Transverse colon (tissue), 4 donors: Measurements from ENCODE around the gene LMOD3. TPM values are rescaled to one million over a fixed set of nuclear protein-coding genes. Genes with fewer than 3 reads are reported as not detected.
A peak's percentile ranks its signal among the peaks of the same experiment; 100 is the strongest.

Experiments used
- DNase-seq: peaks from one replicate; pipeline ENCODE4 v3.0.0-alpha.2; 2019
- H3K27ac ChIP-seq, 4 donors: fragments of 200-600 bp; sonication (generic); 2 replicates each; pipeline ENCODE4 v1.5.1; 2016 to 2018; ENCODE audit warnings: inconsistent platforms in 4 of 4
- H3K27me3 ChIP-seq: fragments of 200-600 bp; sonication (generic); 2 replicates; pipeline ENCODE4 v1.5.1; 2017; ENCODE audit warnings: inconsistent platforms
- H3K36me3 ChIP-seq, 4 donors: fragments of 200-600 bp; sonication (generic); 2 replicates each; pipeline ENCODE4 v1.5.1; 2017 to 2019; ENCODE audit warnings: inconsistent platforms in 4 of 4
- H3K4me1 ChIP-seq, 4 donors: fragments of 200-600 bp; sonication (generic); 2 replicates each; pipeline ENCODE4 v1.5.1; 2017 to 2020; ENCODE audit warnings: inconsistent platforms in 4 of 4
- H3K4me3 ChIP-seq, 4 donors: fragments of 200-600 bp; sonication (generic); 1 replicate in 1 of 4; 2 replicates in 3 of 4; pipeline versions ENCODE4 v1.5.1 to v1.6.1; 2017 to 2019; ENCODE audit warnings: inconsistent platforms in 4 of 4
- H3K9me3 ChIP-seq, 2 donors: fragments of 200-600 bp; sonication (generic); 2 replicates each; pipeline ENCODE4 v1.5.1; 2017 to 2019; ENCODE audit warnings: inconsistent platforms in 2 of 2
- EP300 ChIP-seq: sonication (generic); formaldehyde crosslinking; IDR thresholded peaks from one replicate; pipeline ENCODE4 v1.6.1; 2017; ENCODE audit warnings: antibody characterized with exemption, low read depth
- POLR2A ChIP-seq: fragments of 450-650 bp; IDR thresholded peaks from one replicate; pipeline ENCODE4 v1.6.1; 2016; ENCODE audit warnings: antibody characterized with exemption, mild to moderate bottlenecking, moderate library complexity
- POLR2AphosphoS5 ChIP-seq, 3 donors: sonication (generic); formaldehyde crosslinking; IDR thresholded peaks; one replicate each; pipeline ENCODE4 v1.6.1; 2016; ENCODE audit warnings: antibody characterized with exemption in 3 of 3
- WGBS, 2 donors: methylation state at CpG; one replicate each; pipeline ENCODE4 v1.1.5; 2018; ENCODE audit warnings: low coverage in 1 of 2; 5-methylcytosine and 5-hydroxymethylcytosine counted together
- in situ Hi-C, 4 donors: fragments of 200-750 bp; cut with MboI; loops; one replicate each; pipeline versions ENCODE4 v1.15.0 to v1.15.1; 2017; ENCODE audit warnings: low sequenced_read_pairs in 3 of 4, low pct_ligation_motif_present in 1 of 4, low pct_unique_long_range_greater_than_20kb in 1 of 4
- intact Hi-C: fragments of 100-400 bp; cut with DNase I; formaldehyde crosslinking; loops from one replicate; pipeline ENCODE4 v1.15.1; 2023; ENCODE audit warnings: low total_unique reads
- total RNA-seq, 4 donors: library from RNA; depleted of rRNA; stranded (reverse); fragments of >200 nt; gene quantifications; one replicate each; pipeline ENCODE4 v1.1.0, GENCODE V29; 2016
- TF ChIP-seq, protein P1 (sequence below), 5 experiments: fragments of 200-600 bp in 3 of 5; fragments of 450-650 bp in 2 of 5; sonication (generic) in 3 of 5; IDR thresholded peaks; 1 replicate in 2 of 5; 2 replicates in 3 of 5; pipeline ENCODE4 v1.5.1; 2016 to 2017; ENCODE audit warnings: antibody characterized with exemption in 5 of 5, inconsistent platforms in 3 of 5, mild to moderate bottlenecking in 2 of 5, moderate library complexity in 1 of 5

Gene LMOD3
- total RNA-seq, 4 donors from 2014 or later = 0.27 TPM; not detected in 3

DNA sequence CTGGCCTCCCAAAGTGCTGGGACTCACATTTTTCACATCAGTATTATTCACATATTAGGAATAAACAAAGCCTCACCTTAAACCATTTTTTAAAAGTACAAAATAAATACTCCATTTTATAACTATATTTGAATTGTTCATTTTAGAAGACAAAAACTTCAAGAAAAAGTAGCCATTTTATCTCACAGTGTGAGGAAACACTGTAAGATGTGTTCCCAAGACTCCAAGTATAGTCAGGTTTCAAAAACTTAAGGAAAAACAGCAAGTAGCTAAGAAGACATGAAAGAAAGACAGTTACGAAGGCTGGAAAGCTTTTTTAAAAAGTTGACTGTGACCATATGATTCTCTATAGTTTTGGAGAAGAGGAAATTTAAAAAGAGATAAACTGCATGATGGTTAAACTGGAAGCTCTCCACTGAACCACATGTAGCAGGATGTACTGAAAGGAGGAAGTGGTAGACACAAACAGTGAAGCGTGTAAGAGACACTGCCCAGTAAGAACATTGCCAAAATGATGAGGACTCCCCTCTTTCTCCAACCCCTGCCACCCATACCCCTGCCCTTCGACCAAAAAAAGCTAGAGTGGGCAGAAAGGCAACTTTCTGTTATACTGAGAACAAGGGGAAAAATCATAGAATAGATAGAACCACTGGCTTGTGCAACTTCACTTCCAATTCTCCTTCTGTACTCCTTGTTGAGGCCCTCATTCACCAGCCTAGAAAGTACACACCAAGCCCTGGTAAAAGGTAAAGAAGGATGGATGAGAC, 64.0 kb downstream of the LMOD3 start:
- Histone ChIP-seq H3K9me3 (no peaks in the 10 kb centered on the region), H3K36me3 (peaks cover 0 to 70% (median 26%) of the 10 kb centered on the region in 4 donors), H3K27me3 (no peaks in the 10 kb centered on the region), H3K27ac (peak overlapping the region in 3 of 4 donors; percentile 6 to 46 (median 13)), H3K4me1 (no peaks in the 10 kb centered on the region), H3K4me3 (no peak overlapping the region)
- no peak for DNase-seq
- WGBS, 2 donors = 66 to 70% methylated on average over 3 of the region's 3 CpGs
- TF ChIP-seq POLR2A = no peak
- TF ChIP-seq, protein P1, sequence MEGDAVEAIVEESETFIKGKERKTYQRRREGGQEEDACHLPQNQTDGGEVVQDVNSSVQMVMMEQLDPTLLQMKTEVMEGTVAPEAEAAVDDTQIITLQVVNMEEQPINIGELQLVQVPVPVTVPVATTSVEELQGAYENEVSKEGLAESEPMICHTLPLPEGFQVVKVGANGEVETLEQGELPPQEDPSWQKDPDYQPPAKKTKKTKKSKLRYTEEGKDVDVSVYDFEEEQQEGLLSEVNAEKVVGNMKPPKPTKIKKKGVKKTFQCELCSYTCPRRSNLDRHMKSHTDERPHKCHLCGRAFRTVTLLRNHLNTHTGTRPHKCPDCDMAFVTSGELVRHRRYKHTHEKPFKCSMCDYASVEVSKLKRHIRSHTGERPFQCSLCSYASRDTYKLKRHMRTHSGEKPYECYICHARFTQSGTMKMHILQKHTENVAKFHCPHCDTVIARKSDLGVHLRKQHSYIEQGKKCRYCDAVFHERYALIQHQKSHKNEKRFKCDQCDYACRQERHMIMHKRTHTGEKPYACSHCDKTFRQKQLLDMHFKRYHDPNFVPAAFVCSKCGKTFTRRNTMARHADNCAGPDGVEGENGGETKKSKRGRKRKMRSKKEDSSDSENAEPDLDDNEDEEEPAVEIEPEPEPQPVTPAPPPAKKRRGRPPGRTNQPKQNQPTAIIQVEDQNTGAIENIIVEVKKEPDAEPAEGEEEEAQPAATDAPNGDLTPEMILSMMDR (IDR thresholded peaks at IDR 0.05) = no peak
- TF ChIP-seq POLR2AphosphoS5 (IDR thresholded peaks at IDR 0.05) = no peak
- no peak for TF ChIP-seq EP300
- in situ Hi-C loops (no loop called here), intact Hi-C loops (no loop called here)

Other genes starting within 250 kb of the LMOD3 start
- not detected for gene TAFA4, start 190.0 kb downstream of the LMOD3 start, total RNA-seq
- 10 to 100 TPM; 12.0 to 22.4 (median 18.7) TPM for gene EOGT, start 108.9 kb downstream of the LMOD3 start, total RNA-seq
- gene TMF1, start 70.3 kb downstream of the LMOD3 start, total RNA-seq = 10 to 100 TPM; 15.5 to 53.2 (median 39.9) TPM
- gene UBA3, start 42.2 kb downstream of the LMOD3 start, total RNA-seq = 10 to 100 TPM; 30.6 to 86.0 (median 47.2) TPM
- 100 to 1,000 TPM in 2 of 4 donors, 10 to 100 TPM in 2; 22.7 to 130 (median 68.0) TPM for gene ARL6IP5, start 37.7 kb downstream of the LMOD3 start, total RNA-seq